Left renal pelvis (tissue), 4 donors: Measurements from ENCODE around the gene UTS2B. TPM values are rescaled to one million over a fixed set of nuclear protein-coding genes. Genes with fewer than 3 reads are reported as not detected.
"Not testable (repeated sequence)": the region's sequence is repeated elsewhere in the genome, so short reads cannot be mapped to it uniquely, and the experiment has no call there.

Experiments used
- DNase-seq, 4 donors: peaks; one replicate each; pipeline ENCODE4 v3.0.0-alpha.2; 2013; ENCODE audit warnings: low read depth in 4 of 4, low spot score in 3 of 4
- polyA plus RNA-seq, 4 donors: library from polyadenylated mRNA; unstranded; fragments of 120-200 nt; gene quantifications; one replicate each; pipeline ENCODE4 v1.2.1, GENCODE V29; 2013; ENCODE audit not compliant: insufficient read length in 4 of 4

UTS2B gene
- polyA plus RNA-seq, 4 donors: 0.52 to 1.9 (median 0.87) TPM

- no peak for DNase-seq
Observed at GRCh38 chr3:191290311-191291025, 39.9 kb downstream of the UTS2B start.

GRCh38 chr3:191283400-191283799, 46.9 kb downstream of the UTS2B start:
- DNase-seq: no peak

GRCh38 chr3:191282251-191283185, 47.8 kb downstream of the UTS2B start:
- no peak for DNase-seq

- DNase-seq: no peak
Observed at GRCh38 chr3:191280882-191281281, 49.4 kb downstream of the UTS2B start.

GRCh38 chr3:191280111-191280510, 50.2 kb downstream of the UTS2B start:
- no peak for DNase-seq

- DNase-seq: no peak
Observed at GRCh38 chr3:191275751-191276150, 54.6 kb downstream of the UTS2B start.

GRCh38 chr3:191275244-191275643, 55.1 kb downstream of the UTS2B start:
- not testable (repeated sequence) for DNase-seq

- DNase-seq: no peak
Observed at GRCh38 chr3:191269289-191270085, 60.8 kb downstream of the UTS2B start.

GRCh38 chr3:191268737-191269136, 61.6 kb downstream of the UTS2B start:
- DNase-seq: no peak

- no peak for DNase-seq
Observed at GRCh38 chr3:191263850-191264249, 66.5 kb downstream of the UTS2B start.

GRCh38 chr3:191263365-191263764, 67.0 kb downstream of the UTS2B start:
- DNase-seq: no peak

GRCh38 chr3:191262650-191263049, 67.7 kb downstream of the UTS2B start:
- no peak for DNase-seq

GRCh38 chr3:191261304-191261638, 69.1 kb downstream of the UTS2B start:
- no peak for DNase-seq

- no peak for DNase-seq
Observed at GRCh38 chr3:191260431-191261303, 69.7 kb downstream of the UTS2B start.

- DNase-seq: no peak
Observed at GRCh38 chr3:191259486-191259885, 70.8 kb downstream of the UTS2B start.

- no peak for DNase-seq
Observed at GRCh38 chr3:191257286-191257685, 73.0 kb downstream of the UTS2B start.

GRCh38 chr3:191256405-191256804, 73.9 kb downstream of the UTS2B start:
- no peak for DNase-seq

GRCh38 chr3:191255156-191255555, 75.2 kb downstream of the UTS2B start:
- no peak for DNase-seq

GRCh38 chr3:191254098-191254873, 76.0 kb downstream of the UTS2B start:
- no peak for DNase-seq
